H9 (cell line): ENCODE results near the gene IDI2. TPM values are rescaled to one million over a fixed set of nuclear protein-coding genes. Genes with fewer than 3 reads are reported as not detected.

ENCODE experiments used
- DNase-seq: peaks from one replicate; pipeline ENCODE4 v3.0.0-alpha.2; 2017
- H2AFZ ChIP-seq: one replicate; pipeline ENCODE4 v1.6.1; 2013; ENCODE audit warnings: mild to moderate bottlenecking, low read length, control low read depth, moderate library complexity
- H2AK5ac ChIP-seq: 2 replicates; pipeline ENCODE4 v1.6.1; 2013; ENCODE audit warnings: low read length, control low read depth, mixed read lengths; ENCODE audit not compliant: insufficient read length
- H2BK120ac ChIP-seq: one replicate; pipeline ENCODE4 v1.6.1; 2013; ENCODE audit warnings: low read depth, mild to moderate bottlenecking, low read length, control low read depth, inconsistent platforms; ENCODE audit not compliant: poor library complexity, severe bottlenecking
- H2BK12ac ChIP-seq: 2 replicates; pipeline ENCODE4 v1.6.1; 2013; ENCODE audit warnings: low read length, control low read depth, mixed read lengths, low read depth; ENCODE audit not compliant: insufficient read length
- H2BK15ac ChIP-seq: 2 replicates; pipeline ENCODE4 v1.6.1; 2013; ENCODE audit warnings: low read depth, low read length, control low read depth
- H2BK20ac ChIP-seq: one replicate; pipeline ENCODE4 v1.6.1; 2013; ENCODE audit warnings: low read depth, mild to moderate bottlenecking, low read length, control low read depth, inconsistent platforms; ENCODE audit not compliant: poor library complexity, severe bottlenecking
- H2BK5ac ChIP-seq: 2 replicates; pipeline ENCODE4 v1.6.1; 2013; ENCODE audit warnings: low read length, control low read depth, mixed read lengths; ENCODE audit not compliant: insufficient read length
- H3K14ac ChIP-seq: 2 replicates; pipeline ENCODE4 v1.6.1; 2013; ENCODE audit warnings: low read length, control low read depth; ENCODE audit not compliant: insufficient read depth
- H3K18ac ChIP-seq: 2 replicates; pipeline ENCODE4 v1.6.1; 2013; ENCODE audit warnings: low read depth, mild to moderate bottlenecking, mixed read lengths, low read length, control low read depth; ENCODE audit not compliant: insufficient read length
- H3K23ac ChIP-seq: 2 replicates; pipeline ENCODE4 v1.6.1; 2013; ENCODE audit warnings: low read length, control low read depth, mixed read lengths, low read depth; ENCODE audit not compliant: insufficient read length
- H3K23me2 ChIP-seq: 2 replicates; pipeline ENCODE4 v1.6.1; 2013; ENCODE audit warnings: low read depth, mild to moderate bottlenecking, mixed read lengths, low read length, control low read depth; ENCODE audit not compliant: insufficient read length, poor library complexity, severe bottlenecking
- H3K27ac ChIP-seq: 2 replicates; pipeline ENCODE4 v1.5.1; 2013; ENCODE audit warnings: low read length, control low read depth, mixed read lengths, low read depth; ENCODE audit not compliant: insufficient read length
- H3K27me3 ChIP-seq: 2 replicates; pipeline ENCODE4 v1.6.1; 2013; ENCODE audit warnings: low read length, control low read depth, inconsistent platforms; ENCODE audit not compliant: insufficient read depth
- H3K4ac ChIP-seq: 2 replicates; pipeline ENCODE4 v1.6.1; 2013; ENCODE audit warnings: low read depth, mild to moderate bottlenecking, control low read depth, inconsistent platforms, low read length, moderate library complexity
- H3K4me1 ChIP-seq: 2 replicates; pipeline ENCODE4 v1.6.1; 2013; ENCODE audit warnings: low read length, control low read depth, inconsistent platforms; ENCODE audit not compliant: insufficient read depth
- H3K4me2 ChIP-seq: 2 replicates; pipeline ENCODE4 v1.6.1; 2013; ENCODE audit warnings: low read length, control low read depth, mixed read lengths; ENCODE audit not compliant: insufficient read length, insufficient read depth
- H3K56ac ChIP-seq: 2 replicates; pipeline ENCODE4 v1.6.1; 2013; ENCODE audit warnings: low read depth, mild to moderate bottlenecking, mixed read lengths, low read length, control low read depth; ENCODE audit not compliant: insufficient read length
- H3K79me1 ChIP-seq: 2 replicates; pipeline ENCODE4 v1.6.1; 2013; ENCODE audit warnings: low read depth, mild to moderate bottlenecking, moderate library complexity, low read length, control low read depth, inconsistent platforms; ENCODE audit not compliant: insufficient read depth, poor library complexity, severe bottlenecking
- H3K79me2 ChIP-seq: 2 replicates; pipeline ENCODE4 v1.6.1; 2013; ENCODE audit warnings: low read length, control low read depth, inconsistent platforms; ENCODE audit not compliant: insufficient read depth
- H3K9ac ChIP-seq: 2 replicates; pipeline ENCODE4 v1.6.1; 2013; ENCODE audit warnings: low read length, control low read depth, mixed read lengths; ENCODE audit not compliant: insufficient read length; ENCODE audit errors: extremely low read depth
- H3K9me3 ChIP-seq: one replicate; pipeline ENCODE4 v1.6.1; 2013; ENCODE audit warnings: low read depth, low read length, inconsistent platforms; ENCODE audit not compliant: control insufficient read depth
- H3T11ph ChIP-seq: one replicate; pipeline ENCODE4 v1.6.1; 2013; ENCODE audit warnings: mild to moderate bottlenecking, low read length, control low read depth, inconsistent platforms
- H4K20me1 ChIP-seq: one replicate; pipeline ENCODE4 v1.6.1; 2013; ENCODE audit not compliant: control insufficient read depth, insufficient read length, insufficient read depth
- H4K5ac ChIP-seq: 2 replicates; pipeline ENCODE4 v1.6.1; 2013; ENCODE audit warnings: low read depth, mild to moderate bottlenecking, mixed read lengths, low read length, control low read depth; ENCODE audit not compliant: insufficient read length
- H4K8ac ChIP-seq: replicated peaks from 2 replicates; pipeline ENCODE4 v1.6.1; 2013; ENCODE audit warnings: low read length, control low read depth, mixed read lengths, low read depth; ENCODE audit not compliant: insufficient read length
- H4K91ac ChIP-seq: 2 replicates; pipeline ENCODE4 v1.6.1; 2013; ENCODE audit warnings: low read depth, mild to moderate bottlenecking, moderate library complexity, mixed read lengths, low read length, control low read depth; ENCODE audit not compliant: insufficient read length
- H3K27ac Mint-ChIP-seq, 3 experiments: 2 replicates in 2 of 3; 3 replicates in 1 of 3; pipeline ENCODE4 v1.8.0; 2020 to 2021; ENCODE audit warnings: mixed read lengths in 3 of 3, mild to moderate bottlenecking in 1 of 3, moderate library complexity in 1 of 3
- H3K27me3 Mint-ChIP-seq: 2 replicates; pipeline ENCODE4 v1.8.0; 2021; ENCODE audit warnings: low read depth, mild to moderate bottlenecking, moderate library complexity, mixed read lengths
- H3K36me3 Mint-ChIP-seq, 3 experiments: 2 replicates in 2 of 3; 3 replicates in 1 of 3; pipeline ENCODE4 v1.8.0; 2020 to 2021; ENCODE audit warnings: low read depth in 3 of 3, mixed read lengths in 3 of 3; ENCODE audit not compliant: insufficient read depth in 1 of 3
- H3K4me1 Mint-ChIP-seq, 2 experiments: 2 replicates each; pipeline ENCODE4 v1.8.0; 2020; ENCODE audit warnings: mixed read lengths in 2 of 2
- H3K4me3 Mint-ChIP-seq, 2 experiments: 2 replicates in 1 of 2; 3 replicates in 1 of 2; pipeline ENCODE4 v1.8.0; 2020 to 2021; ENCODE audit warnings: mild to moderate bottlenecking in 2 of 2, mixed read lengths in 2 of 2, moderate library complexity in 1 of 2
- H3K9me3 Mint-ChIP-seq, 2 experiments: 2 replicates in 1 of 2; 3 replicates in 1 of 2; pipeline ENCODE4 v1.8.0; 2020; ENCODE audit warnings: mild to moderate bottlenecking in 2 of 2, mixed read lengths in 2 of 2, moderate library complexity in 1 of 2
- WGBS: extraction: QIAGEN DNeasy Blood & Tissue Kit; methylation state at CpG from one replicate; pipeline ENCODE4 v1.1.7; 2013; ENCODE audit warnings: missing lambda C conversion rate, low lambda C conversion rate, mixed read lengths; ENCODE audit not compliant: insufficient read length; ENCODE audit errors: extremely low coverage; 5-methylcytosine and 5-hydroxymethylcytosine counted together
- total RNA-seq: library from RNA; stranded (reverse); gene quantifications from 2 replicates; pipeline ENCODE4 v1.2.1, GENCODE V29; 2021
- TF ChIP-seq, protein P1 (sequence below): fragments of 200-600 bp; sonication (generic); conservative IDR thresholded peaks from 3 replicates; pipeline ENCODE4 v1.8.0; 2021; ENCODE audit warnings: antibody characterized with exemption, mild to moderate bottlenecking

IDI2 gene
- total RNA-seq, 1 experiment from 2014 or later = not detected

DNA sequence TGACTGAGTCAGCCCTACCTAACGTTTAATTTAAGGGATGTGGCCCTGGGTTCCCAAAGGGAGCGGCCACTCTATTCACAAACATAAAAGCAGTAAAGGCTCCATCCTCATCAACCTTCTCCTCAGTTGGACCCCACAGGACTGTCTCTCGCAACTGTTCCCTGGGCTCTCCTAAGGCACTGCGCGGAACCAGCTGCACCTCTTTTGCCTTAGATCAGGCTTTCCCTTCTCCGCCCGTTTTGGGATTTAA is 38.1 kb downstream of the IDI2 start:
- Mint-ChIP-seq H3K4me1 (peaks cover 12 to 20% of the 10 kb centered on the region in 2 experiments), H3K4me3 (peak overlapping the region; percentile 95 to 98), H3K9me3 (peaks cover 0 to 2% of the 10 kb centered on the region in 2 experiments; a peak in 3 of 5 replicates), H3K27me3 (no peaks in the 10 kb centered on the region), H3K36me3 (peaks cover 25 to 30% (median 26%) of the 10 kb centered on the region in 3 experiments), H3K27ac (peak overlapping the region in 2 of 3 experiments; percentile 94 to 98; a peak in 4 of 7 replicates)
- H4K5ac ChIP-seq = no peak overlapping the region
- no CpG with 5 or more reads among the region's 7 CpGs for WGBS
- peak; percentile 28 for DNase-seq
- H3K56ac ChIP-seq = no peak overlapping the region
- H3K14ac ChIP-seq = peak overlapping the region; percentile 60; the same call in 1 of the 2 replicates
- TF ChIP-seq, protein P1, sequence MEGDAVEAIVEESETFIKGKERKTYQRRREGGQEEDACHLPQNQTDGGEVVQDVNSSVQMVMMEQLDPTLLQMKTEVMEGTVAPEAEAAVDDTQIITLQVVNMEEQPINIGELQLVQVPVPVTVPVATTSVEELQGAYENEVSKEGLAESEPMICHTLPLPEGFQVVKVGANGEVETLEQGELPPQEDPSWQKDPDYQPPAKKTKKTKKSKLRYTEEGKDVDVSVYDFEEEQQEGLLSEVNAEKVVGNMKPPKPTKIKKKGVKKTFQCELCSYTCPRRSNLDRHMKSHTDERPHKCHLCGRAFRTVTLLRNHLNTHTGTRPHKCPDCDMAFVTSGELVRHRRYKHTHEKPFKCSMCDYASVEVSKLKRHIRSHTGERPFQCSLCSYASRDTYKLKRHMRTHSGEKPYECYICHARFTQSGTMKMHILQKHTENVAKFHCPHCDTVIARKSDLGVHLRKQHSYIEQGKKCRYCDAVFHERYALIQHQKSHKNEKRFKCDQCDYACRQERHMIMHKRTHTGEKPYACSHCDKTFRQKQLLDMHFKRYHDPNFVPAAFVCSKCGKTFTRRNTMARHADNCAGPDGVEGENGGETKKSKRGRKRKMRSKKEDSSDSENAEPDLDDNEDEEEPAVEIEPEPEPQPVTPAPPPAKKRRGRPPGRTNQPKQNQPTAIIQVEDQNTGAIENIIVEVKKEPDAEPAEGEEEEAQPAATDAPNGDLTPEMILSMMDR = no peak
- no peak overlapping the region for H2BK15ac ChIP-seq
- peaks cover 10% of the 10 kb centered on the region for H3K23me2 ChIP-seq
- H3K4ac ChIP-seq = no peak overlapping the region
- H3K23ac ChIP-seq = no peak overlapping the region
- H3K9me3 ChIP-seq = no peaks in the 10 kb centered on the region
- H4K20me1 ChIP-seq = peaks cover 2% of the 10 kb centered on the region
- H3K18ac ChIP-seq = no peak overlapping the region
- H4K91ac ChIP-seq = no peak overlapping the region
- peak overlapping the region; percentile 83 for H3K4me2 ChIP-seq
- H3K9ac ChIP-seq = peak overlapping the region; percentile 78
- H3K27me3 ChIP-seq = no peaks in the 10 kb centered on the region
- peaks cover 28% of the 10 kb centered on the region; the same call in 1 of the 2 replicates for H3K79me2 ChIP-seq
- no peaks in the 10 kb centered on the region; the same call in 1 of the 2 replicates for H3K4me1 ChIP-seq
- H2BK5ac ChIP-seq = no peak overlapping the region
- H3T11ph ChIP-seq = no peak overlapping the region
- H2BK20ac ChIP-seq = no peak overlapping the region
- no peak overlapping the region for H3K27ac ChIP-seq
- no peak overlapping the region for H4K8ac ChIP-seq
- H2BK12ac ChIP-seq = no peak overlapping the region
- H2AK5ac ChIP-seq = no peak overlapping the region
- no peak overlapping the region for H2BK120ac ChIP-seq
- no peak overlapping the region for H2AFZ ChIP-seq
- peaks cover 7% of the 10 kb centered on the region for H3K79me1 ChIP-seq
